Endothelial cell of umbilical vein (primary cell): ENCODE results near the gene RETREG3. TPM values are rescaled to one million over a fixed set of nuclear protein-coding genes. Genes with fewer than 3 reads are reported as not detected.

Experiments used
- BruUV-seq: library from RNA; stranded (reverse); fragments of 400-500 nt; replicated peaks from 2 replicates; lab custom pipeline; 2021; lab: Mats Ljungman, UMichigan
- CTCF ChIA-PET: fragments of 300-600, 350-600 bp; sonication (Branson Sonifier 250); formaldehyde crosslinking; loops from one replicate; lab custom pipeline; 2021; ENCODE audit warnings: antibody characterized with exemption, inconsistent platforms; lab: Charles Lee
- POLR2A ChIA-PET: fragments of 300-600, 350-600 bp; sonication (Branson Sonifier 250); formaldehyde crosslinking; loops from one replicate; lab custom pipeline; 2021; ENCODE audit warnings: antibody characterized with exemption, inconsistent platforms; lab: Charles Lee
- DNase-seq: peaks from one replicate; pipeline ENCODE4 v3.0.0-alpha.2; 2011; ENCODE audit warnings: low read depth, low spot score
- FAIRE-seq: peaks from 2 replicates; lab custom pipeline; 2011; peaks lifted over from hg19 to GRCh38; lab: Jason Lieb, UNC
- H2AFZ ChIP-seq: 2 replicates; pipeline ENCODE4 v1.6.0; 2012; ENCODE audit warnings: low read depth, low read length, control low read depth, inconsistent platforms
- H3K27ac ChIP-seq: 2 replicates; pipeline ENCODE4 v1.5.1; 2011; ENCODE audit warnings: low read depth, mild to moderate bottlenecking, control low read depth, low read length, moderate library complexity; ENCODE audit not compliant: insufficient read depth
- H3K27me3 ChIP-seq, 2 experiments: 2 replicates each; pipeline versions ENCODE4 v1.6.0 to v1.6.1; 2011; ENCODE audit warnings: low read length in 2 of 2, mixed read lengths in 1 of 2; ENCODE audit not compliant: control insufficient read depth in 2 of 2, insufficient read depth in 2 of 2
- H3K36me3 ChIP-seq, 2 experiments: 2 replicates in 1 of 2; 3 replicates in 1 of 2; pipeline ENCODE4 v1.5.1; 2011; ENCODE audit warnings: low read length in 2 of 2, mild to moderate bottlenecking in 1 of 2, moderate library complexity in 1 of 2; ENCODE audit not compliant: control insufficient read depth in 2 of 2, insufficient read depth in 2 of 2; ENCODE audit errors: extremely low read depth in 1 of 2
- H3K4me1 ChIP-seq: 3 replicates; pipeline ENCODE4 v1.5.1; 2011; ENCODE audit warnings: mild to moderate bottlenecking, low read length; ENCODE audit not compliant: control insufficient read depth, insufficient read depth; ENCODE audit errors: extremely low read depth
- H3K4me2 ChIP-seq: 2 replicates; pipeline ENCODE4 v1.6.1; 2011; ENCODE audit warnings: low read length, control low read depth, mixed read lengths; ENCODE audit not compliant: insufficient read depth
- H3K4me3 ChIP-seq, 3 experiments: fragments of 200-600 bp in 1 of 3; sonication (generic), shearing (Covaris generic) in 1 of 3; replicated peaks in 1 of 3; 2 replicates each; pipeline ENCODE4 v1.5.1; 2011 to 2016; ENCODE audit warnings: control low read depth in 3 of 3, low read length in 3 of 3, mild to moderate bottlenecking in 2 of 3, inconsistent platforms in 1 of 3, low read depth in 1 of 3, moderate library complexity in 1 of 3; ENCODE audit not compliant: insufficient read depth in 1 of 3
- H3K79me2 ChIP-seq: 2 replicates; pipeline ENCODE4 v1.6.0; 2012; ENCODE audit warnings: low read length, inconsistent platforms; ENCODE audit not compliant: control insufficient read depth, insufficient read depth
- H3K9ac ChIP-seq: replicated peaks from 2 replicates; pipeline ENCODE3; 2011; ENCODE audit warnings: low read length, control low read depth; ENCODE audit not compliant: insufficient read depth; ENCODE audit errors: extremely low read depth
- H3K9me1 ChIP-seq: replicated peaks from 3 replicates; pipeline ENCODE4 v1.6.0; 2011; ENCODE audit warnings: mild to moderate bottlenecking, low read length; ENCODE audit not compliant: control insufficient read depth, insufficient read depth; ENCODE audit errors: extremely low read depth
- H3K9me3 ChIP-seq: replicated peaks from 2 replicates; pipeline ENCODE4 v1.5.1; 2012; ENCODE audit warnings: low read length, inconsistent platforms; ENCODE audit not compliant: control insufficient read depth, insufficient read depth
- H4K20me1 ChIP-seq: replicated peaks from 2 replicates; pipeline ENCODE3; 2011; ENCODE audit warnings: mild to moderate bottlenecking, low read length; ENCODE audit not compliant: control insufficient read depth, insufficient read depth; ENCODE audit errors: extremely low read depth
- EZH2 ChIP-seq: IDR thresholded peaks from 2 replicates; pipeline ENCODE4 v1.6.1; 2012; ENCODE audit warnings: borderline replicate concordance, low read depth, mild to moderate bottlenecking, moderate library complexity, low read length, inconsistent platforms; ENCODE audit not compliant: severe bottlenecking
- MYC ChIP-seq: IDR thresholded peaks from one replicate; pipeline ENCODE4 v1.6.1; 2011; ENCODE audit warnings: mild to moderate bottlenecking, low read depth, low read length
- dilution Hi-C: fragments of 300-500 bp; cut with MboI; formaldehyde crosslinking; loops from one replicate; pipeline ENCODE4 v1.15.0; 2019; ENCODE audit warnings: low sequenced_read_pairs; ENCODE audit not compliant: extremely low pct_ligation_motif_present
- intact Hi-C: fragments of 100-400 bp; cut with micrococcal nuclease; formaldehyde crosslinking; loops from one replicate; pipeline ENCODE4 v1.10.0; 2022
- polyA plus RNA-seq, 4 experiments: library from polyadenylated mRNA; depleted of rRNA in 3 of 4; stranded (reverse) in 3 of 4; unstranded in 1 of 4; fragments of >200 nt; gene quantifications; 2 replicates each; pipeline versions ENCODE4 v1.2.1 to v1.2.3, GENCODE V29; 2011 to 2012; ENCODE audit warnings: missing spikeins in 1 of 4
- total RNA-seq: library from RNA; stranded (reverse); gene quantifications from 2 replicates; pipeline ENCODE4 v1.2.3, GENCODE V29; 2021
- TF ChIP-seq, protein P1 (sequence below), 2 donors: IDR thresholded peaks; 1 replicate in 1 of 2; 2 replicates in 1 of 2; pipeline ENCODE4 v1.5.1; 2011; ENCODE audit warnings: low read length in 2 of 2, mild to moderate bottlenecking in 2 of 2, moderate library complexity in 2 of 2, control low read depth in 1 of 2, inconsistent platforms in 1 of 2, low read depth in 1 of 2; ENCODE audit not compliant: insufficient read depth in 1 of 2; ENCODE audit errors: extremely low read depth in 1 of 2

Gene RETREG3
- total and polyA plus RNA-seq, 2 donors (not counting 3 experiments of a cell fraction or from before 2014, with no cell fraction given) = 36.2 to 53.4 TPM

DNA sequence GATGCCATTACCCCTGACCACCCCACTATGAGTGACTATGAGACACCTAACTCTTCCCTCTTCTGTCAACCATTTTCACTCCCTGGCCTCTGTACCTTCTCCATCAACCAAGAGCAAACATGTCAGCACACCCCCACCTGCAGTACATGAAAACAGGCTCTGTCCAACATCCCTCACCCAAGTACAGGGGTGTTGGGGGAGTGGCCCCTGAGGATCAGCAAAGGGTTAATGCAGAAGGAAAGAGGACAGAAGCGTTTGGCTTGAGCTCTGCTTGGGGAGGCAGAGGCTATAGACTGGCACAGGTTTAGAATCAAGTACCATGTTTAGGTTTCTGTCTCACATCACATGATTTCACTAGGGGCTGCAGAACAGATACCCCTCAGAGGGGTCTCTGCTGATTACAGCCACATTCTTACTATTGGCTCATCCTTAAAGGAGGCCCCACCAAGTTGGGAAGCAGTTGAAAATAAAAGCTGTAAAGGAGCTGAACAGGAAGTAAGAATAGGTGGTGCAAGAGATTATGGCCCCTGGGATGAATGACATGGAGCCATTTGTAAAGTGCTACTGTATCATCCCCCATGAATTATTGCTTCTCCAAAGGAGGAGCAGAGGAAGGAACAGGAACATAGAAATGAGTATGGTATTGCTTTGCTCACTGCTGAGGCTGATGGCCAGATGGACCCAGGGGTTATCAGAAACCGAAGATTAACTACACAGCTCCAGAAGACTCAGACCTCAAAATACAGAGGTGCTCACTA, 29.2 kb downstream of the RETREG3 start:
- Histone ChIP-seq H3K79me2 (peaks cover 17% of the 10 kb centered on the region), H2AFZ (no peak overlapping the region), H3K4me2 (no peak overlapping the region), H3K36me3 (peaks cover 8 to 34% of the 10 kb centered on the region in 2 experiments), H3K9ac (no peak overlapping the region), H3K9me3 (no peaks in the 10 kb centered on the region), H3K4me3 (no peak overlapping the region), H4K20me1 (no peaks in the 10 kb centered on the region), H3K27me3 (no peaks in the 10 kb centered on the region), H3K4me1 (peaks cover 18% of the 10 kb centered on the region), H3K27ac (no peak overlapping the region), H3K9me1 (no peaks in the 10 kb centered on the region)
- intact Hi-C loops = loop anchor here (2.0 to 5.0 kb wide), 2 partner anchors 141 to 357 kb away; no protein-coding TSS in a partner anchor
- ChIA-PET CTCF (interaction anchor here (1.1 to 7.0 kb wide), 4 partner anchors 98 to 358 kb away, joined by 3 to 235 read pairs (median 44); partner anchors contain the start of genes CCR10, CNTNAP1 and PLEKHH3), POLR2A (no interaction called here)
- TF ChIP-seq EZH2 (no peak), MYC (no peak)
- TF ChIP-seq, protein P1, sequence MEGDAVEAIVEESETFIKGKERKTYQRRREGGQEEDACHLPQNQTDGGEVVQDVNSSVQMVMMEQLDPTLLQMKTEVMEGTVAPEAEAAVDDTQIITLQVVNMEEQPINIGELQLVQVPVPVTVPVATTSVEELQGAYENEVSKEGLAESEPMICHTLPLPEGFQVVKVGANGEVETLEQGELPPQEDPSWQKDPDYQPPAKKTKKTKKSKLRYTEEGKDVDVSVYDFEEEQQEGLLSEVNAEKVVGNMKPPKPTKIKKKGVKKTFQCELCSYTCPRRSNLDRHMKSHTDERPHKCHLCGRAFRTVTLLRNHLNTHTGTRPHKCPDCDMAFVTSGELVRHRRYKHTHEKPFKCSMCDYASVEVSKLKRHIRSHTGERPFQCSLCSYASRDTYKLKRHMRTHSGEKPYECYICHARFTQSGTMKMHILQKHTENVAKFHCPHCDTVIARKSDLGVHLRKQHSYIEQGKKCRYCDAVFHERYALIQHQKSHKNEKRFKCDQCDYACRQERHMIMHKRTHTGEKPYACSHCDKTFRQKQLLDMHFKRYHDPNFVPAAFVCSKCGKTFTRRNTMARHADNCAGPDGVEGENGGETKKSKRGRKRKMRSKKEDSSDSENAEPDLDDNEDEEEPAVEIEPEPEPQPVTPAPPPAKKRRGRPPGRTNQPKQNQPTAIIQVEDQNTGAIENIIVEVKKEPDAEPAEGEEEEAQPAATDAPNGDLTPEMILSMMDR (IDR thresholded peaks at IDR 0.05; ENCODE audit: extremely low read depth in 1 of 2, insufficient read depth in 1 of 2, low read depth in 1 of 2, low read length in 2 of 2) = no peak
- dilution Hi-C loops = no loop called here
- FAIRE-seq (no peak), DNase-seq (no peak)
- no TSS peak for BruUV-seq
